Measurements from ENCODE around the gene TESPA1. TPM values are rescaled to one million over a fixed set of nuclear protein-coding genes. Genes with fewer than 3 reads are reported as not detected.

Gene TESPA1
- polyA plus RNA-seq, 1 of the 3 experiments (the other 2 are of a cell fraction) = not detected

- TF ChIP-seq CHD2 (IDR thresholded peaks at IDR 0.05; ENCODE audit: low read length, partially characterized antibody) (no peak), NRF1 (IDR thresholded peaks at IDR 0.05; ENCODE audit: low read depth, low read length) (no peak), TEAD4 (IDR thresholded peaks at IDR 0.05; ENCODE audit: borderline replicate concordance, insufficient read depth) (no peak)
- TF ChIP-seq, protein P1, sequence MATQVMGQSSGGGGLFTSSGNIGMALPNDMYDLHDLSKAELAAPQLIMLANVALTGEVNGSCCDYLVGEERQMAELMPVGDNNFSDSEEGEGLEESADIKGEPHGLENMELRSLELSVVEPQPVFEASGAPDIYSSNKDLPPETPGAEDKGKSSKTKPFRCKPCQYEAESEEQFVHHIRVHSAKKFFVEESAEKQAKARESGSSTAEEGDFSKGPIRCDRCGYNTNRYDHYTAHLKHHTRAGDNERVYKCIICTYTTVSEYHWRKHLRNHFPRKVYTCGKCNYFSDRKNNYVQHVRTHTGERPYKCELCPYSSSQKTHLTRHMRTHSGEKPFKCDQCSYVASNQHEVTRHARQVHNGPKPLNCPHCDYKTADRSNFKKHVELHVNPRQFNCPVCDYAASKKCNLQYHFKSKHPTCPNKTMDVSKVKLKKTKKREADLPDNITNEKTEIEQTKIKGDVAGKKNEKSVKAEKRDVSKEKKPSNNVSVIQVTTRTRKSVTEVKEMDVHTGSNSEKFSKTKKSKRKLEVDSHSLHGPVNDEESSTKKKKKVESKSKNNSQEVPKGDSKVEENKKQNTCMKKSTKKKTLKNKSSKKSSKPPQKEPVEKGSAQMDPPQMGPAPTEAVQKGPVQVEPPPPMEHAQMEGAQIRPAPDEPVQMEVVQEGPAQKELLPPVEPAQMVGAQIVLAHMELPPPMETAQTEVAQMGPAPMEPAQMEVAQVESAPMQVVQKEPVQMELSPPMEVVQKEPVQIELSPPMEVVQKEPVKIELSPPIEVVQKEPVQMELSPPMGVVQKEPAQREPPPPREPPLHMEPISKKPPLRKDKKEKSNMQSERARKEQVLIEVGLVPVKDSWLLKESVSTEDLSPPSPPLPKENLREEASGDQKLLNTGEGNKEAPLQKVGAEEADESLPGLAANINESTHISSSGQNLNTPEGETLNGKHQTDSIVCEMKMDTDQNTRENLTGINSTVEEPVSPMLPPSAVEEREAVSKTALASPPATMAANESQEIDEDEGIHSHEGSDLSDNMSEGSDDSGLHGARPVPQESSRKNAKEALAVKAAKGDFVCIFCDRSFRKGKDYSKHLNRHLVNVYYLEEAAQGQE (IDR thresholded peaks at IDR 0.05; ENCODE audit: low read depth, low read length) = no peak
- POLR2A ChIA-PET = no interaction called here
- no peak for DNase-seq
- WGBS (ENCODE audit: low lambda C conversion rate) = 5% methylated on average over 5 of the region's 5 CpGs
- Histone ChIP-seq H4K20me1 (ENCODE audit: insufficient read depth) (no peaks in the 10 kb centered on the region), H3K4me3 (ENCODE audit: low read depth in 2 of 2, low read length in 1 of 2) (no peak overlapping the region), H3K79me2 (ENCODE audit: insufficient read depth) (no peaks in the 10 kb centered on the region), H3K9me3 (no peaks in the 10 kb centered on the region), H3K4me2 (no peak overlapping the region), H3K4me1 (ENCODE audit: control insufficient read depth in 1 of 2, insufficient read depth in 2 of 2, low read depth in 1 of 2, low read length in 1 of 2) (no peaks in the 10 kb centered on the region), H3K9me2 (no peaks in the 10 kb centered on the region), H3F3A (replicated peaks; ENCODE audit: insufficient read depth) (no peaks in the 10 kb centered on the region), H3K27ac (ENCODE audit: low read depth in 2 of 2, low read length in 1 of 2) (no peak overlapping the region), H3K36me3 (replicated peaks in 1 of 2; ENCODE audit: control insufficient read depth in 1 of 2, insufficient read depth in 2 of 2, low read length in 1 of 2) (no peaks in the 10 kb centered on the region), H3K27me3 (ENCODE audit: insufficient read depth) (peaks cover 16% of the 10 kb centered on the region; the same call in 1 of the 2 replicates), H2AFZ (ENCODE audit: low read depth) (no peak overlapping the region), H3K9ac (no peak overlapping the region)
- CTCF ChIA-PET = interaction anchor here (1.0 to 3.4 kb wide), 10 partner anchors 12 to 346 kb away, joined by 3 to 62 read pairs (median 6); no protein-coding TSS in a partner anchor
These were observed 7.4 kb upstream of the TESPA1 start for GRCh38 chr12:54991991-54992375.

DNA sequence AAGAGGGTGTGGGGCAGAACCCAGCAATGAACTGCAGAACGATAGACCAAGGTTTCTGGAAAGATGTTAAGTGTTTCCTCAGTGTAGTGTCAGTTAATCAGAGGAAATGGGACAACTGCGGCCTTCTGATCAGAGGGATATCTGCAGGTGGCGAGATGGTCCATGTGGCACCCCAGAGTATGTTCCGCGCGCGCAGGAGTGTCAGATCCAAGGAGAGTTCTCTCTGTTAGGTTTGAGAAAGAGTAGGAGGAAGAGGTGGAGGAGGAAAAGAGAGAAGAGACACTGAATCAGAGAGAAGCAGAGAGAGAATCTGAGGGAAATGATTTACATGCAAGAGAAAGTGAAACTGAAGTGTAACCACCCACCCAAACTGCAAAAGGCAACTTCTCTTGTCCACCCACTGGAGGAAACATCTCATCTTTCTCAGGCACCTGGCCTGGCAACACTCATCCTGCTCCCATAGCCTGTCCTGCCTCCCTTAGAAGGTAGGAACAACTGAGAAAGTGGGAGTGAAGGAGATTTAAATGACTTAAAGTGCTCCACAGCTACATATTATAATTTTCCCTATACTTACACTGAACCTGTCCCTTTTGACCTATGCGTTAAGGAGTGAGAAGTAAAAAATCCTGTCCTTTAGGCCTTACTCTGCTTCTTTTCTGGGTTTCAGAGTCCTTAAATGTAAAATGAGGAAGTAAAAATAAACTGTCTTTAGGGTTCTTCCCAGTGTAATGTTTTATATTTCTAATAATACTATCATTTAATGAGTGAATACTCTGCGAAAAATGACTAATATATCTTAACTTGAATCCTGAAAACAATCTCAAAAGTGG lies 6.8 kb upstream of the TESPA1 start:
- no peak overlapping the region for H3K4me3 ChIP-seq (ENCODE audit: low read depth in 2 of 2, low read length in 1 of 2)
- no peaks in the 10 kb centered on the region for H3K79me2 ChIP-seq (ENCODE audit: insufficient read depth)
- 58% methylated on average over 9 of the region's 9 CpGs for WGBS (ENCODE audit: low lambda C conversion rate)
- peak overlapping the region; percentile 25; the same call in 1 of the 2 replicates for H3K4me2 ChIP-seq
- ChIA-PET CTCF (interaction anchor here (1.0 to 3.4 kb wide), 5 partner anchors 25 to 82 kb away, joined by 3 to 62 read pairs (median 6); no protein-coding TSS in a partner anchor), POLR2A (no interaction called here)
- H3K36me3 ChIP-seq (replicated peaks in 1 of 2; ENCODE audit: control insufficient read depth in 1 of 2, insufficient read depth in 2 of 2, low read length in 1 of 2) = no peaks in the 10 kb centered on the region
- H3K27me3 ChIP-seq (ENCODE audit: insufficient read depth) = peaks cover 16% of the 10 kb centered on the region; the same call in 1 of the 2 replicates
- no peak overlapping the region for H3K9ac ChIP-seq
- H3K9me2 ChIP-seq = no peaks in the 10 kb centered on the region
- H3K27ac ChIP-seq (ENCODE audit: low read depth in 2 of 2, low read length in 1 of 2) = no peak overlapping the region
- no peaks in the 10 kb centered on the region for H3K9me3 ChIP-seq
- H4K20me1 ChIP-seq (ENCODE audit: insufficient read depth) = no peaks in the 10 kb centered on the region
- no peak for DNase-seq
- no peaks in the 10 kb centered on the region for H3F3A ChIP-seq (replicated peaks; ENCODE audit: insufficient read depth)
- H2AFZ ChIP-seq (ENCODE audit: low read depth) = no peak overlapping the region
- no peaks in the 10 kb centered on the region for H3K4me1 ChIP-seq (ENCODE audit: control insufficient read depth in 1 of 2, insufficient read depth in 2 of 2, low read depth in 1 of 2, low read length in 1 of 2)
- TF ChIP-seq POLR2AphosphoS5 (IDR thresholded peaks at IDR 0.05; ENCODE audit: low read depth, low read length) = no peak
- TF ChIP-seq FOSL2 (IDR thresholded peaks at IDR 0.05; ENCODE audit: borderline replicate concordance, low read depth) = no peak
- TF ChIP-seq RCOR1 (IDR thresholded peaks at IDR 0.05; ENCODE audit: low read length) = no peak
- no peak for TF ChIP-seq MEF2A (IDR thresholded peaks at IDR 0.05; ENCODE audit: borderline replicate concordance, low read depth)
- no peak for TF ChIP-seq IRF3 (IDR thresholded peaks at IDR 0.05; ENCODE audit: low read depth, low read length)
- no peak for TF ChIP-seq EP300 (IDR thresholded peaks at IDR 0.05; ENCODE audit: borderline replicate concordance in 1 of 2, low read depth in 1 of 2, low read length in 1 of 2)
- TF ChIP-seq, protein P2, sequence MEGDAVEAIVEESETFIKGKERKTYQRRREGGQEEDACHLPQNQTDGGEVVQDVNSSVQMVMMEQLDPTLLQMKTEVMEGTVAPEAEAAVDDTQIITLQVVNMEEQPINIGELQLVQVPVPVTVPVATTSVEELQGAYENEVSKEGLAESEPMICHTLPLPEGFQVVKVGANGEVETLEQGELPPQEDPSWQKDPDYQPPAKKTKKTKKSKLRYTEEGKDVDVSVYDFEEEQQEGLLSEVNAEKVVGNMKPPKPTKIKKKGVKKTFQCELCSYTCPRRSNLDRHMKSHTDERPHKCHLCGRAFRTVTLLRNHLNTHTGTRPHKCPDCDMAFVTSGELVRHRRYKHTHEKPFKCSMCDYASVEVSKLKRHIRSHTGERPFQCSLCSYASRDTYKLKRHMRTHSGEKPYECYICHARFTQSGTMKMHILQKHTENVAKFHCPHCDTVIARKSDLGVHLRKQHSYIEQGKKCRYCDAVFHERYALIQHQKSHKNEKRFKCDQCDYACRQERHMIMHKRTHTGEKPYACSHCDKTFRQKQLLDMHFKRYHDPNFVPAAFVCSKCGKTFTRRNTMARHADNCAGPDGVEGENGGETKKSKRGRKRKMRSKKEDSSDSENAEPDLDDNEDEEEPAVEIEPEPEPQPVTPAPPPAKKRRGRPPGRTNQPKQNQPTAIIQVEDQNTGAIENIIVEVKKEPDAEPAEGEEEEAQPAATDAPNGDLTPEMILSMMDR (IDR thresholded peaks at IDR 0.05) = no peak
- TF ChIP-seq, protein P1 (IDR thresholded peaks at IDR 0.05; ENCODE audit: low read depth, low read length) = no peak
- no peak for TF ChIP-seq SIN3A (IDR thresholded peaks at IDR 0.05; ENCODE audit: borderline replicate concordance, low read depth, low read length)
- TF ChIP-seq NRF1 (IDR thresholded peaks at IDR 0.05; ENCODE audit: low read depth, low read length) = no peak
- TF ChIP-seq RAD21 (IDR thresholded peaks at IDR 0.05; ENCODE audit: low read length) = no peak
- no peak for TF ChIP-seq TEAD4 (IDR thresholded peaks at IDR 0.05; ENCODE audit: borderline replicate concordance, insufficient read depth)
